OCI-LY7 (cell line): Measurements from ENCODE around the gene GPR63.

Experiments
- EZH2phosphoT487 ChIP-seq: fragments of 200-600 bp; sonication (generic); IDR thresholded peaks from 2 replicates; pipeline ENCODE4 v1.6.1; 2018; ENCODE audit warnings: low read depth, borderline replicate concordance, mild to moderate bottlenecking, mixed run types, antibody characterized with exemption, low read length, moderate library complexity, mixed read lengths
- TF ChIP-seq, protein P1 (sequence below): fragments of 200-600 bp; sonication (generic); conservative IDR thresholded peaks from 2 replicates; pipeline ENCODE4 v1.5.1; 2014; ENCODE audit warnings: mild to moderate bottlenecking, antibody characterized with exemption, low read length, moderate library complexity, mixed read lengths

DNA sequence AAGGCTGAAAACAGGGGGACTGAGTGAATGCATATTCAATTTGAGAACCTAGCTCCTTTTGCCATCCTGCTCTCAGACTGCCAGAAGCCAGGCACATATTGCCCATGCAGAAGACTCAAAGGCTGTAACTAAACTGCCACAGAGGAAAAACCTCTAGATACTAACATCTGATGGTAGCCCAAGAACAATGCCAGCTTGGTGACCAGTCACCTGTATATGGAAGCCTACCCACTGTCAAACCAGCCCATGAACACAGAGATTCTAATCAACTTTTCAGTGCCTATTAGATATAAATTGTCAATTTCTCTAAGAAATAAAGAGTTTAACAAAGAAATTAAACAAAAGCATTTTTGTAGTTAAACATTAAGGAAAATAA lies 34.2 kb downstream of the GPR63 start:
- TF ChIP-seq, protein P1, sequence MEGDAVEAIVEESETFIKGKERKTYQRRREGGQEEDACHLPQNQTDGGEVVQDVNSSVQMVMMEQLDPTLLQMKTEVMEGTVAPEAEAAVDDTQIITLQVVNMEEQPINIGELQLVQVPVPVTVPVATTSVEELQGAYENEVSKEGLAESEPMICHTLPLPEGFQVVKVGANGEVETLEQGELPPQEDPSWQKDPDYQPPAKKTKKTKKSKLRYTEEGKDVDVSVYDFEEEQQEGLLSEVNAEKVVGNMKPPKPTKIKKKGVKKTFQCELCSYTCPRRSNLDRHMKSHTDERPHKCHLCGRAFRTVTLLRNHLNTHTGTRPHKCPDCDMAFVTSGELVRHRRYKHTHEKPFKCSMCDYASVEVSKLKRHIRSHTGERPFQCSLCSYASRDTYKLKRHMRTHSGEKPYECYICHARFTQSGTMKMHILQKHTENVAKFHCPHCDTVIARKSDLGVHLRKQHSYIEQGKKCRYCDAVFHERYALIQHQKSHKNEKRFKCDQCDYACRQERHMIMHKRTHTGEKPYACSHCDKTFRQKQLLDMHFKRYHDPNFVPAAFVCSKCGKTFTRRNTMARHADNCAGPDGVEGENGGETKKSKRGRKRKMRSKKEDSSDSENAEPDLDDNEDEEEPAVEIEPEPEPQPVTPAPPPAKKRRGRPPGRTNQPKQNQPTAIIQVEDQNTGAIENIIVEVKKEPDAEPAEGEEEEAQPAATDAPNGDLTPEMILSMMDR = no peak
- no peak for TF ChIP-seq EZH2phosphoT487
